OCI-LY3 (cell line): Measurements from ENCODE around the gene KRTAP3-3.
"Not testable (repeated sequence)": the region's sequence is repeated elsewhere in the genome, so short reads cannot be mapped to it uniquely, and the experiment has no call there.

Source experiments
- H2AFZ ChIP-seq: fragments of 200-600, 300-600 bp; shearing (Covaris generic); 2 replicates; pipeline ENCODE4 v1.6.0; 2014; ENCODE audit warnings: antibody characterized with exemption, low read depth, low read length
- H3K27ac ChIP-seq: fragments of 200-600, 300-600 bp; sonication (generic); 2 replicates; pipeline ENCODE4 v1.5.1; 2014; ENCODE audit warnings: mild to moderate bottlenecking, low read length, moderate library complexity, mixed read lengths
- H3K27me3 ChIP-seq: fragments of 200-600, 300-600 bp; sonication (generic); 2 replicates; pipeline ENCODE4 v1.6.1; 2014; ENCODE audit warnings: low read depth, low read length, mixed read lengths
- H3K36me3 ChIP-seq: fragments of 200-600, 300-600 bp; sonication (generic); replicated peaks from 2 replicates; pipeline ENCODE3; 2014; ENCODE audit warnings: low read depth, low read length, mixed read lengths
- H3K4me1 ChIP-seq: fragments of 300-600, 200-600 bp; sonication (generic); 2 replicates; pipeline ENCODE4 v1.6.1; 2014; ENCODE audit warnings: low read length, mixed read lengths
- H3K4me2 ChIP-seq: fragments of 200-600, 300-600 bp; sonication (generic); 2 replicates; pipeline ENCODE4 v1.6.1; 2014; ENCODE audit warnings: low read length, mixed read lengths
- H3K4me3 ChIP-seq: fragments of 300-600, 200-600 bp; sonication (generic); 2 replicates; pipeline ENCODE4 v1.5.1; 2014; ENCODE audit warnings: antibody characterized with exemption, mild to moderate bottlenecking, low read length, moderate library complexity
- H3K79me2 ChIP-seq: fragments of 300-600, 200-600 bp; shearing (Covaris generic); 2 replicates; pipeline ENCODE4 v1.6.1; 2014; ENCODE audit warnings: mild to moderate bottlenecking, low read length, mixed read lengths
- H3K9ac ChIP-seq: fragments of 300-600, 200-600 bp; shearing (Covaris generic); 2 replicates; pipeline ENCODE4 v1.6.0; 2014; ENCODE audit warnings: mild to moderate bottlenecking, low read length, moderate library complexity
- H3K9me3 ChIP-seq: fragments of 200-600, 300-600 bp; shearing (Covaris generic); 2 replicates; pipeline ENCODE4 v1.6.1; 2014; ENCODE audit warnings: low read length, mixed read lengths; ENCODE audit not compliant: insufficient read depth
- H4K20me1 ChIP-seq: fragments of 200-600, 300-600 bp; sonication (generic); 2 replicates; pipeline ENCODE4 v1.6.1; 2016; ENCODE audit warnings: low read length, mixed read lengths; ENCODE audit not compliant: insufficient read depth
- EZH2phosphoT487 ChIP-seq: fragments of 200-600 bp; shearing (Covaris generic); IDR thresholded peaks from 2 replicates; pipeline ENCODE4 v1.6.1; 2018; ENCODE audit warnings: antibody characterized with exemption, mixed run types, low read depth
- TF ChIP-seq, protein P1 (sequence below): fragments of 200-600, 300-600 bp; sonication (generic); IDR thresholded peaks from 2 replicates; pipeline ENCODE4 v1.5.1; 2014; ENCODE audit warnings: antibody characterized with exemption, low read length, low read depth

Gene KRTAP3-3

GRCh38 chr17:41004397-41004796 is 10.4 kb upstream of the KRTAP3-3 start:
- Histone ChIP-seq H3K79me2 (no peaks in the 10 kb centered on the region), H3K4me3 (no peak overlapping the region), H3K4me2 (no peak overlapping the region), H3K27me3 (peaks cover 27% of the 10 kb centered on the region), H3K9ac (no peak overlapping the region), H2AFZ (no peak overlapping the region), H3K36me3 (no peaks in the 10 kb centered on the region), H4K20me1 (no peaks in the 10 kb centered on the region), H3K9me3 (no peaks in the 10 kb centered on the region), H3K4me1 (no peaks in the 10 kb centered on the region), H3K27ac (no peak overlapping the region)
- TF ChIP-seq EZH2phosphoT487, result no peak
- TF ChIP-seq, protein P1, sequence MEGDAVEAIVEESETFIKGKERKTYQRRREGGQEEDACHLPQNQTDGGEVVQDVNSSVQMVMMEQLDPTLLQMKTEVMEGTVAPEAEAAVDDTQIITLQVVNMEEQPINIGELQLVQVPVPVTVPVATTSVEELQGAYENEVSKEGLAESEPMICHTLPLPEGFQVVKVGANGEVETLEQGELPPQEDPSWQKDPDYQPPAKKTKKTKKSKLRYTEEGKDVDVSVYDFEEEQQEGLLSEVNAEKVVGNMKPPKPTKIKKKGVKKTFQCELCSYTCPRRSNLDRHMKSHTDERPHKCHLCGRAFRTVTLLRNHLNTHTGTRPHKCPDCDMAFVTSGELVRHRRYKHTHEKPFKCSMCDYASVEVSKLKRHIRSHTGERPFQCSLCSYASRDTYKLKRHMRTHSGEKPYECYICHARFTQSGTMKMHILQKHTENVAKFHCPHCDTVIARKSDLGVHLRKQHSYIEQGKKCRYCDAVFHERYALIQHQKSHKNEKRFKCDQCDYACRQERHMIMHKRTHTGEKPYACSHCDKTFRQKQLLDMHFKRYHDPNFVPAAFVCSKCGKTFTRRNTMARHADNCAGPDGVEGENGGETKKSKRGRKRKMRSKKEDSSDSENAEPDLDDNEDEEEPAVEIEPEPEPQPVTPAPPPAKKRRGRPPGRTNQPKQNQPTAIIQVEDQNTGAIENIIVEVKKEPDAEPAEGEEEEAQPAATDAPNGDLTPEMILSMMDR, result no peak

DNA sequence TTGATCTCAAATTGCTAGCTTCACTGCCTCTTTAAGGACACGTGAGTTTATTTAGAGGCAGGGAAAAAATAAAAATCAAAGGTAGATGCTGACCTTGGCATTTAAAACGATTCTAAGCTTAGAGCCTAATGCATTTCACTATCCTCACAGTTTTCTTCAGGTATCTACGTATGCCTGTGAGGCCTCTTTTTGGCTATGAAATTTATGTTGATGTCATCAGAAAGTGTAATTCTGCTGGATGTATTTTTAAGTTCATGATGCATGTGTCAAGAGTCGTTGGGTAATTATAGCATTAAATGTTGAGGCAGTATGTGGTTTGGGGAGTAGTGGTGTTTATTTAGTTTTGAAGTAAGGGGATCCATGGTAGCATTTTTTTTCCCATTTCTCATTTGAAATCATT is 10.0 kb upstream of the KRTAP3-3 start:
- H4K20me1 ChIP-seq, result no peaks in the 10 kb centered on the region
- no peak overlapping the region for H3K4me2 ChIP-seq
- no peak overlapping the region for H3K27ac ChIP-seq
- H3K9me3 ChIP-seq, result no peaks in the 10 kb centered on the region
- no peaks in the 10 kb centered on the region for H3K36me3 ChIP-seq
- TF ChIP-seq, protein P1, result no peak
- no peak for TF ChIP-seq EZH2phosphoT487
- H3K27me3 ChIP-seq, result peaks cover 29% of the 10 kb centered on the region
- no peaks in the 10 kb centered on the region for H3K79me2 ChIP-seq
- H2AFZ ChIP-seq, result no peak overlapping the region
- no peaks in the 10 kb centered on the region for H3K4me1 ChIP-seq
- no peak overlapping the region for H3K9ac ChIP-seq
- no peak overlapping the region for H3K4me3 ChIP-seq

DNA sequence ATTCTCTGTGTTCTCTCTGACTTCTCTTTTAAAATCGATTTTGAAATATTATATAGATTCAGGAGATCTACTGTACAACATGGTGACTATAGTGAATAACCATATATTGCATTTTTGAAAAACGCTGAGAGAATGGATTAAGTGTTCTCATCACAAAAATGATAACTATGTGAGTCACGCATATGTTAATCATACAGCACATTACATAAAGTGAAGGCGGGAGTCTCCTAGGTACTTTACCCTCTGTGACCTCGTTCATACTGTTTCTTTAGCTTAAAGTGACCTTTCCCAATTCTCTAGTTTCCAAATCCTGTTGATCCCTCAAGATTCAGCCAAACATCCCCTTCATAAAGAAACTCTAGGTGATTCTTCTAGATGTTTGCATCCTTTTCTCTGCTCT is 8.8 kb upstream of the KRTAP3-3 start:
- Histone ChIP-seq H3K4me2 (no peak overlapping the region), H4K20me1 (no peaks in the 10 kb centered on the region), H3K79me2 (no peaks in the 10 kb centered on the region), H3K9ac (no peak overlapping the region), H3K27ac (no peak overlapping the region), H3K9me3 (no peaks in the 10 kb centered on the region), H2AFZ (no peak overlapping the region), H3K4me3 (no peak overlapping the region), H3K4me1 (no peaks in the 10 kb centered on the region), H3K36me3 (no peaks in the 10 kb centered on the region), H3K27me3 (peaks cover 38% of the 10 kb centered on the region)
- no peak for TF ChIP-seq EZH2phosphoT487
- TF ChIP-seq, protein P1, result no peak

GRCh38 chr17:41001795-41002194 is 7.8 kb upstream of the KRTAP3-3 start:
- H2AFZ ChIP-seq, result no peak overlapping the region
- no peaks in the 10 kb centered on the region for H3K36me3 ChIP-seq
- no peak overlapping the region for H3K4me2 ChIP-seq
- TF ChIP-seq, protein P1, result no peak
- TF ChIP-seq EZH2phosphoT487, result no peak
- H3K4me3 ChIP-seq, result no peak overlapping the region
- no peaks in the 10 kb centered on the region for H3K79me2 ChIP-seq
- H3K27me3 ChIP-seq, result peaks cover 48% of the 10 kb centered on the region
- no peak overlapping the region for H3K27ac ChIP-seq
- H4K20me1 ChIP-seq, result no peaks in the 10 kb centered on the region
- no peaks in the 10 kb centered on the region for H3K9me3 ChIP-seq
- no peak overlapping the region for H3K9ac ChIP-seq
- no peaks in the 10 kb centered on the region for H3K4me1 ChIP-seq

- not testable (repeated sequence) for H3K4me1 ChIP-seq, H3K27ac ChIP-seq, H3K36me3 ChIP-seq, H3K4me2 ChIP-seq, H3K9ac ChIP-seq, H4K20me1 ChIP-seq, H3K4me3 ChIP-seq, H2AFZ ChIP-seq, H3K79me2 ChIP-seq, H3K9me3 ChIP-seq
- H3K27me3 ChIP-seq, result peaks cover 46% of the 10 kb centered on the region
Measured at GRCh38 chr17:40999563-40999962, 5.6 kb upstream of the KRTAP3-3 start, which contains the start of gene KRTAP3-2. Gene KRTAP3-2, minus strand, starts transcription at chr17:40999906. Its CDS starts 53 bp downstream, at chr17:40999853.
